IMR-90 (cell line): ENCODE measurements around the gene KCNF1. TPM values are rescaled to one million over a fixed set of nuclear protein-coding genes. Genes with fewer than 3 reads are reported as not detected.

ENCODE experiments used
- ATAC-seq: fragments of 200-7000 bp; cut with Tn5 transposase; 2 replicates; pipeline ENCODE4 v1.9.1; 2020; ENCODE audit warnings: low read depth, mild to moderate bottlenecking, moderate library complexity
- BruUV-seq: library from RNA; stranded (reverse); fragments of 400-500 nt; replicated peaks from 2 replicates; lab custom pipeline; 2021; lab: Mats Ljungman, UMichigan
- CTCF ChIA-PET: fragments of 300-600 bp; formaldehyde crosslinking; extraction: SDS; loops from one replicate; lab custom pipeline; 2021; ENCODE audit warnings: antibody characterized with exemption; lab: Yijun Ruan, JAX
- POLR2A ChIA-PET: fragments of 300-600 bp; sonication (Branson Sonifier 250); formaldehyde crosslinking; loops from one replicate; lab custom pipeline; 2022; ENCODE audit warnings: antibody characterized with exemption; ENCODE audit not compliant: unreplicated experiment; lab: Charles Lee
- DNase-seq: peaks from one replicate; pipeline ENCODE4 v3.0.0; 2013
- H2AFZ ChIP-seq: replicated peaks from 2 replicates; pipeline ENCODE3; 2013; ENCODE audit warnings: low read length, mild to moderate bottlenecking; ENCODE audit not compliant: poor library complexity
- H2AK5ac ChIP-seq: 2 replicates; pipeline ENCODE4 v1.6.1; 2013; ENCODE audit warnings: low read depth, low read length, inconsistent platforms
- H2AK9ac ChIP-seq: replicated peaks from 2 replicates; pipeline ENCODE3; 2013; ENCODE audit warnings: mild to moderate bottlenecking, low read depth, low read length, moderate library complexity; ENCODE audit not compliant: poor library complexity
- H2BK120ac ChIP-seq: 2 replicates; pipeline ENCODE4 v1.6.1; 2013; ENCODE audit warnings: low read depth, low read length, inconsistent platforms
- H2BK15ac ChIP-seq: 3 replicates; pipeline ENCODE4 v1.6.1; 2013; ENCODE audit warnings: low read depth, low read length, inconsistent platforms
- H2BK20ac ChIP-seq: 2 replicates; pipeline ENCODE4 v1.6.1; 2013; ENCODE audit warnings: low read depth, mild to moderate bottlenecking, inconsistent platforms, low read length, moderate library complexity
- H2BK5ac ChIP-seq: 2 replicates; pipeline ENCODE4 v1.6.1; 2013; ENCODE audit warnings: mild to moderate bottlenecking, low read depth, low read length, inconsistent platforms; ENCODE audit not compliant: poor library complexity, severe bottlenecking
- H3K14ac ChIP-seq: replicated peaks from 2 replicates; pipeline ENCODE4 v1.6.1; 2013; ENCODE audit warnings: low read depth, low read length, inconsistent platforms
- H3K18ac ChIP-seq: 2 replicates; pipeline ENCODE4 v1.6.1; 2013; ENCODE audit warnings: low read depth, low read length, control low read depth
- H3K23ac ChIP-seq: 2 replicates; pipeline ENCODE4 v1.6.1; 2013; ENCODE audit warnings: low read depth, low read length, inconsistent platforms
- H3K27ac ChIP-seq: 2 replicates; pipeline ENCODE4 v1.5.1; 2013; ENCODE audit warnings: mild to moderate bottlenecking, control low read depth, low read length; ENCODE audit not compliant: insufficient read depth
- H3K27me3 ChIP-seq: 2 replicates; pipeline ENCODE4 v1.6.1; 2013; ENCODE audit warnings: low read length; ENCODE audit not compliant: control insufficient read depth, insufficient read depth
- H3K36me3 ChIP-seq: 2 replicates; pipeline ENCODE4 v1.6.1; 2013; ENCODE audit warnings: low read length, mixed read lengths; ENCODE audit not compliant: control insufficient read depth, insufficient read depth
- H3K4ac ChIP-seq: 2 replicates; pipeline ENCODE4 v1.6.1; 2013; ENCODE audit warnings: low read depth, low read length, inconsistent platforms
- H3K4me1 ChIP-seq: 2 replicates; pipeline ENCODE4 v1.6.1; 2013; ENCODE audit warnings: low read length, mixed read lengths; ENCODE audit not compliant: control insufficient read depth, insufficient read depth
- H3K4me2 ChIP-seq: 2 replicates; pipeline ENCODE4 v1.6.1; 2013; ENCODE audit warnings: low read depth, mild to moderate bottlenecking, control low read depth, low read length, moderate library complexity
- H3K4me3 ChIP-seq: 2 replicates; pipeline ENCODE4 v1.5.1; 2013; ENCODE audit warnings: low read depth, mild to moderate bottlenecking, control low read depth, low read length, moderate library complexity; ENCODE audit not compliant: insufficient read depth
- H3K56ac ChIP-seq: 2 replicates; pipeline ENCODE4 v1.6.1; 2013; ENCODE audit warnings: low read length, inconsistent platforms; ENCODE audit not compliant: insufficient read depth; ENCODE audit errors: extremely low read depth
- H3K79me1 ChIP-seq, 2 experiments: 2 replicates each; pipeline ENCODE4 v1.6.1; 2013; ENCODE audit warnings: low read length in 2 of 2, inconsistent platforms in 1 of 2, low read depth in 1 of 2
- H3K9ac ChIP-seq: 2 replicates; pipeline ENCODE4 v1.6.1; 2013; ENCODE audit warnings: low read depth, low read length, control low read depth
- H3K9me1 ChIP-seq: 2 replicates; pipeline ENCODE4 v1.6.1; 2013; ENCODE audit warnings: low read length, inconsistent platforms; ENCODE audit not compliant: insufficient read depth
- H3K9me3 ChIP-seq: 2 replicates; pipeline ENCODE4 v1.6.1; 2013; ENCODE audit warnings: low read length; ENCODE audit not compliant: control insufficient read depth, insufficient read depth
- H4K20me1 ChIP-seq: 2 replicates; pipeline ENCODE4 v1.6.1; 2013; ENCODE audit warnings: low read length, inconsistent platforms; ENCODE audit not compliant: insufficient read depth
- H4K5ac ChIP-seq: 2 replicates; pipeline ENCODE4 v1.6.1; 2013; ENCODE audit warnings: mild to moderate bottlenecking, low read depth, low read length, control low read depth
- H4K8ac ChIP-seq, 2 experiments: 2 replicates each; pipeline ENCODE4 v1.6.1; 2013; ENCODE audit warnings: low read depth in 2 of 2, low read length in 2 of 2, control low read depth in 1 of 2, inconsistent platforms in 1 of 2
- H4K91ac ChIP-seq: 2 replicates; pipeline ENCODE4 v1.6.1; 2013; ENCODE audit warnings: low read depth, low read length, inconsistent platforms; ENCODE audit not compliant: insufficient read depth
- BHLHE40 ChIP-seq: fragments of 150-350 bp; IDR thresholded peaks from 2 replicates; pipeline ENCODE4 v1.6.1; 2016; ENCODE audit warnings: mild to moderate bottlenecking, low read depth, low read length
- CTCF ChIP-seq: conservative IDR thresholded peaks from 2 replicates; pipeline ENCODE4 v1.5.1; 2012; ENCODE audit warnings: mild to moderate bottlenecking, low read depth, low read length, improper control_type of control experiment
- ELK1 ChIP-seq: fragments of 150-350 bp; IDR thresholded peaks from 2 replicates; pipeline ENCODE4 v1.6.1; 2016; ENCODE audit warnings: low read depth, mild to moderate bottlenecking, low read length, moderate library complexity, borderline replicate concordance
- FOS ChIP-seq: fragments of 150-350 bp; IDR thresholded peaks from 2 replicates; pipeline ENCODE4 v1.6.1; 2016; ENCODE audit warnings: low read depth, low read length
- MXI1 ChIP-seq: IDR thresholded peaks from 2 replicates; pipeline ENCODE4 v1.6.1; 2012; ENCODE audit warnings: low read depth, mild to moderate bottlenecking, low read length, moderate library complexity, borderline replicate concordance
- POLR2A ChIP-seq: IDR thresholded peaks from 2 replicates; pipeline ENCODE4 v1.6.1; 2012; ENCODE audit warnings: mild to moderate bottlenecking, low read depth, low read length
- RAD21 ChIP-seq: IDR thresholded peaks from 2 replicates; pipeline ENCODE4 v1.6.1; 2012; ENCODE audit warnings: low read length, improper control_type of control experiment
- WGBS, 2 experiments: methylation state at CpG; one replicate each; pipeline versions ENCODE4 v1.1.5 to v1.1.7; 2013; ENCODE audit warnings: missing lambda C conversion rate in 2 of 2; ENCODE audit not compliant: insufficient read length in 1 of 2; ENCODE audit errors: extremely low coverage in 2 of 2; 5-methylcytosine and 5-hydroxymethylcytosine counted together
- dilution Hi-C: fragments of 300-500 bp; cut with HindIII; formaldehyde crosslinking; loops from one replicate; pipeline ENCODE4 v1.14.3; 2018; ENCODE audit warnings: low sequenced_read_pairs; ENCODE audit not compliant: unreplicated experiment
- in situ Hi-C: fragments of 300-500 bp; cut with MboI; formaldehyde crosslinking; loops from 3 replicates; pipeline ENCODE4 v1.14.3; 2019; ENCODE audit warnings: low sequenced_read_pairs, inconsistent platforms, mixed read lengths
- intact Hi-C: fragments of 100-400 bp; cut with micrococcal nuclease; formaldehyde crosslinking; loops from 2 replicates; pipeline ENCODE4 v1.10.0; 2022
- polyA plus RNA-seq, 3 experiments: library from polyadenylated mRNA; depleted of rRNA; stranded (reverse); fragments of >200 nt; gene quantifications; 2 replicates each; pipeline ENCODE4 v1.2.3, GENCODE V29; 2012; ENCODE audit warnings: low replicate concordance in 1 of 3
- total RNA-seq: library from RNA; depleted of rRNA; stranded (reverse); fragments of >200 nt; gene quantifications from 2 replicates; pipeline ENCODE4 v1.2.3, GENCODE V29; 2012

The KCNF1 gene
- total and polyA plus RNA-seq, 2 of the 4 experiments (the other 2 are of a cell fraction) = 0.54 to 1.4 TPM

- TF ChIP-seq ELK1 (no peak), POLR2A (no peak), CTCF (no peak), RAD21 (no peak), MXI1 (no peak), BHLHE40 (no peak), FOS (no peak)
- H3K9me3 ChIP-seq = peaks cover 6% of the 10 kb centered on the region; the same call in 1 of the 2 replicates
- WGBS, 2 experiments = 100% methylated on average over 1 of the region's 6 CpGs; no CpG with 5 or more reads in 1 of the 2 experiments
- no peaks in the 10 kb centered on the region for H3K36me3 ChIP-seq
- ATAC-seq (no peak), DNase-seq (no peak)
- H4K91ac ChIP-seq = no peak overlapping the region
- no peak overlapping the region for H3K56ac ChIP-seq
- no peak overlapping the region for H2AFZ ChIP-seq
- no peak overlapping the region for H3K4me3 ChIP-seq
- POLR2A ChIA-PET = no interaction called here
- no peak overlapping the region for H2BK120ac ChIP-seq
- H2BK5ac ChIP-seq = no peak overlapping the region
- H3K18ac ChIP-seq = no peak overlapping the region
- H3K9ac ChIP-seq = no peak overlapping the region
- CTCF ChIA-PET = no interaction called here
- H2BK15ac ChIP-seq = no peak overlapping the region
- no peaks in the 10 kb centered on the region; the same call in 1 of the 2 replicates for H3K27me3 ChIP-seq
- no peaks in the 10 kb centered on the region for H4K20me1 ChIP-seq
- H2AK5ac ChIP-seq = no peak overlapping the region
- H3K79me1 ChIP-seq = no peaks in the 10 kb centered on the region
- H2BK20ac ChIP-seq = no peak overlapping the region
- H3K9me1 ChIP-seq = no peaks in the 10 kb centered on the region
- no TSS peak for BruUV-seq
- intact Hi-C loops (no loop called here), in situ Hi-C loops (no loop called here), dilution Hi-C loops (no loop called here)
- H3K23ac ChIP-seq = no peak overlapping the region
- no peak overlapping the region for H3K27ac ChIP-seq
- no peak overlapping the region for H3K14ac ChIP-seq
- H4K8ac ChIP-seq = no peak overlapping the region
- H3K4ac ChIP-seq = no peak overlapping the region
- peaks cover 2% of the 10 kb centered on the region; the same call in 1 of the 2 replicates for H3K4me1 ChIP-seq
- H4K5ac ChIP-seq = no peak overlapping the region
- H2AK9ac ChIP-seq = no peak overlapping the region
- no peak overlapping the region for H3K4me2 ChIP-seq
Observed at GRCh38 chr2:10904455-10904854, 7.3 kb upstream of the KCNF1 start.
